ENCODE measurements around the gene POLH.
"Not testable (repeated sequence)": the region's sequence is repeated elsewhere in the genome, so short reads cannot be mapped to it uniquely, and the experiment has no call there.

Gene POLH

DNA sequence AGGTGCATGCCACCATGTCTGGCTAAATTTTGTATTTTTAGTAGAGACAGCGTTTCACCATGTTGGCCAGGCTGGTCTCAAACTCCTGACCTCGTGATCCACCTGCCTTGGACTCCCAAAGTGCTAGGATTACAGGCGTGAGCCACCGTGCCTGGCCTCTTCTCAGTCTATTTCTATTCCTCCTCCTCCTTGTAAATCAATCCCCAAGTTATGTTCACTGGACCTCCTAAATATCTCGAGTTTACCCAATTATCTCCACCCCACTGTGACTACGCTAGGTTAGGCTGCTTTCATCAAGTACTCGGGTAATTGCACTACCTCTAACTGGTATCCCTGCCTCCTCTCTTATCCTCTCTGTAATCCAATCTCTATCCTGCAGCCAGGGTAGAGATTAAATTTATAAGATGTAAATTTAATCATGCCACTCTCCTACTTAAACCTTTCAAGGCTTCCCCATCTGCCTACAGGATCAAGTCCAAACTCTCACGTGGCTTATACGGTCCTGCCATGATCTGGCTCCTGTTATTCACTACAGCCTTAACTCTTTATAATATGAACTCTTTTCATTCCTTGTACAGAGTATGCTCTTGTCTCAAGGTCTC, 58.8 kb downstream of the POLH start:
- DNase-seq = peak; percentile 44

DNA sequence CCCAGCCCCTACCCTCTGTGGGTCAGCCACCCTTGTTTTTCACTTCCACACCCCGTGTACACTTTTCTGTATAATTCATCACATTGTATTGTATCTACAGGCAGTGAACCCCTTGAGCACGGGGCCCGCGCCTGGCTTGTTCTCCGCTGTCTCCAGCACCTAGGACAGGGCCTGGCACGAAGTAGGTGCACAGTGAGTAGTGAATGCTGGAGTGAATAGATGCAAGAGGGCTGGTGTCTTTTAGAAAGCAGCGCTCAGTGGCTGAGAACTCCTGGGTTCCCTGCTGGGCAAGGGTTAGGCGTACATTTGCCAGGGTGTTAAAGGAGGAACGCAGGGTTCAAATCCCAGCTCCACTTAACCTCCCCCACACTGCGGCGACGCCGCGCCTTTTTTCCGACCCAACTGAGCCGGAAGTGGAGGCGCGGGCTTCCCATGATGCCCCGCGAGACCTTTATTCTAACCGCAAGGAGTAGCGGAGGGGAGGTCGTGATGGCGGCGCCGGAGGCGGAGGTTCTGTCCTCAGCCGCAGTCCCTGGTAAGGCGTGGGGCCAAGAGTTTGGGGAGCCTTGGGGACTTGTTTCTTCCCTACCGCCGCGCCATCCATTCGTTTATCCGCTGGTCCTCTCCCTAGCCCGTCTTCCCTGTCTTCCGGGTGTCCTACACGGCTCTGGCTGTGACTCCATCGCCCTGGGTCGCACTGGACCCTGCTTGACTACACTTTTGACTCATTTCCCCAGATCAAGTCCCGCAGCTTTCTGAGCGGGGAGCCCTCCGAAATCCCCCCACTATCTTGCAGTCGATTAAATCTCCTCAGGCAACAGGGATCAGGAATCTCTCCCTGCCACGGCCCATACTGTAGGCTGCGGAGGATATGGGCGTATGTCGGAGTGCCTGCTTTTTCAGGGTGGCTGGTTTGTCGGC, 59.7 kb downstream of the POLH start, which contains the start of gene MAD2L1BP:
Gene MAD2L1BP (plus strand): TSS at position 454 of the 921 bp plus-strand sequence. CDS start 36 bp downstream, at position 490.
- DNase-seq = peak; percentile 87

GRCh38 chr6:43636308-43636659, 60.3 kb downstream of the POLH start:
- DNase-seq = no peak

DNA sequence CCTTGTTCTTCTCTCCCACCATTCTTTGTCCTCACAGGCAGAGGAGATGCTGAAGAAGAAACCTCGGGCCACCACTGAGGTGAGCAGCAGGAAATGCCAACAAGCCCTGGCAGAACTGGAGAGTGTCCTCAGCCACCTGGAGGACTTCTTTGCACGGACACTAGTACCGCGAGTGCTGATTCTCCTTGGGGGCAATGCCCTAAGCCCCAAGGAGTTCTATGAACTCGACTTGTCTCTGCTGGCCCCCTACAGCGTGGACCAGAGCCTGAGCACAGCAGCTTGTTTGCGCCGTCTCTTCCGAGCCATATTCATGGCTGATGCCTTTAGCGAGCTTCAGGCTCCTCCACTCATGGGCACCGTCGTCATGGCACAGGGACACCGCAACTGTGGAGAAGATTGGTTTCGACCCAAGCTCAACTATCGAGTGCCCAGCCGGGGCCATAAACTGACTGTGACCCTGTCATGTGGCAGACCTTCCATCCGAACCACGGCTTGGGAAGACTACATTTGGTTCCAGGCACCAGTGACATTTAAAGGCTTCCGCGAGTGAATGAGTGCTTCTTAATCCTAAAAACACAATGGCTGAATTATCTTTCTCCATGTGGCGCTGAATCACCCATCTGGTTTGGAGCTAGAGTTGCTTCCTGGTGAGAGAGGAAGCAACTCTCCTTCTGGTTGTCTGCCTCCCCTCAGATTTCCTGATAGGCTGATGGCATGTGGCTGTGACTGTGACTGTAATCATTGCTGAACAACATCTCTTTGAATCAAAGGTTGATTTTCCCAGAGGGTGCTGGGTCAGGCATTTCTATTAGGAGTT, 64.2 kb downstream of the POLH start:
- DNase-seq = no peak

- DNase-seq = no peak
These were observed 69.1 kb downstream of the POLH start, which contains the start of gene RSPH9 for GRCh38 chr6:43644940-43645612. Gene RSPH9, plus strand, starts transcription at chr6:43645036. Its CDS starts 63 bp downstream, at chr6:43645099.

GRCh38 chr6:43645613-43645964, 69.6 kb downstream of the POLH start:
- no peak for DNase-seq

DNA sequence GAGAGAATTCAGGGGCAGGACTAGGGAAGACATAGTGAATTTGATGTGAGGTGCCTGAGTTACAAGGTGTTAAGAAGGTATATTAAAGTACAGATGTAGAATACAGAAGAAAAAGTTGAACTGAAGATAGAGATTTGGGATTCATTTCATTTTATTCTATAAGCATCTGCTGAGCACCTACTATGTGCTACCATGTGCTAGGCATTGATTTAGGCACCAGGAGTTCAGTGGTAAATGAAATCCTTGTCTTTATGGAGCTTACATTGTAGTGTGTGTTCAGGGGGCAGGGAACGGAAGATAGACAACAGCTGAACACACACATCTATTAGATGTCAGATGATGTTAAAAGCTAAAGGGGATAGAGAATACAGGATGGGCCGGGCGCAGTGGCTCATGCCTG, 71.6 kb downstream of the POLH start:
- no peak for DNase-seq

DNA sequence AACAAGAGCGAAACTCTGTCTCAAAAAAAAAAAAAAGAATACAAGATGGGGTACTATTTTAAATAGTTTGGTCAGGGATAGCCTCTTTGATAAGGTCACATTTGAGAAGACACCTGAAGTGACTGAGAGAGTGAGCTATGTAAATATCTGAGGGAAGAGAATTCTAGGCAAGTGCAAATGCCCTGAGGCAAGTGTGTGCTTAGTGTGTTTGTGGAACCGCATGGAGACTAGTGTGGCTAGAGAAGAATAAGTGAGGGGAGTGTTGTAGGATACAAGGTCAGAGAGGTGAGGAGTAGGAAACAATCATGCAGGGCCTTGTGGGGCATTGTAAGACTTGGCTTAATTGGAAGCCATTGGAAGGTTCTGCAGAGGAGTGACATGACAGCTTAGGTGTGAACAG, 72.3 kb downstream of the POLH start:
- DNase-seq = no peak

GRCh38 chr6:43652822-43653221, 76.8 kb downstream of the POLH start:
- DNase-seq = not testable (repeated sequence)

GRCh38 chr6:43657221-43657802, 81.3 kb downstream of the POLH start:
- DNase-seq = no peak

DNA sequence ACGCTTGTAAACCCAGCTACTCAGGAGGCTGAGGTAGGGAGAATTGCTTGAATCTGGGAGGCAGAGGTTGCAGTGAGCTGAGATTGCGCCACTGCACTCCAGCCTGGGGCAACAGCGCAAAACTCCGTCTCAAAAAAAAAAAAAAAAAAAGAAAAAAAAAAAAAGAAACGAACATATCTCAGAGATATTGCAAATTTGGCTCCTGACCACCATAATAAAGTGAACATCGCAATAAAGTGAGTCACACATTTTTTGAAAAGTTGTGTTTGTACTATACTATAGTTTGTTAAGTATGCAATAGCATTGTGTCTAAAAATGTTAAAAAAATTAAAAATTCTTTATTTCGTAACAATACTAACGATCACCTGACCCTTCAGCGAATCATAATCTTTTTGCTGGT, 82.2 kb downstream of the POLH start:
- no peak for DNase-seq

DNA sequence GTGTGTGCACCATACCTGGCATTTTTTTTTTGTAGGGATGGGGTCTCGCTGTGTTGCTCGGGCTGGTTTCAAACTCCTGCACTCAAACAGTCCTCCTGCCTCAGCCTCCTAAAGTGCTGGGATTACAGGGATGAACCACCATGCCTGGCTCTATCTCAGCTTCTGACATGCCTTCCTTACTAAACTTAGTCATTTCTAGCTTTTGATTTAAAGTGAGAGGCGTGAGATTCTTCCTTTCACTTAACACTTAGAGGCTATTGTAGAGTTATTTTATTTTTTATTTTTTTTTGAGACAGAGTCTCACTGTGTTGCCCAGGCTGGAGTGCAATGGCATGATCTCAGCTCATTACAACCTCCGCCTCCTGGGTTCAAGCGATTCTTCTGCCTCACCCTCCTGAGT, 87.0 kb downstream of the POLH start:
- not testable (repeated sequence) for DNase-seq

Data from NCI-H2171 treated with DMSO at 0.1 percent for 48 hours (cell line).